Dermis microvascular lymphatic vessel endothelial cell (primary cell): ENCODE data around the gene PRPF40A. TPM values are rescaled to one million over a fixed set of nuclear protein-coding genes. Genes with fewer than 3 reads are reported as not detected.
"Not testable (repeated sequence)": the region's sequence is repeated elsewhere in the genome, so short reads cannot be mapped to it uniquely, and the experiment has no call there.

ENCODE experiments used
- DNase-seq, 2 donors: peaks; one replicate each; pipeline versions ENCODE4 v3.0.0 to v3.0.0-alpha.2; 2010; ENCODE audit warnings: low read depth in 2 of 2
- total RNA-seq: library from RNA; depleted of rRNA; stranded (reverse); fragments of >200 nt; gene quantifications from 2 replicates; pipeline ENCODE4 v1.2.1, GENCODE V29; 2014

Gene PRPF40A
- total RNA-seq, result 88.6 and 95.6 TPM in 2 replicates

- DNase-seq, result peak; percentile 96 to 99
These were observed at the start of gene PRPF40A for GRCh38 chr2:152717228-152718075. TSS of gene PRPF40A (minus strand) at chr2:152717461. CDS start at chr2:152717439, 22 bp downstream.

DNA sequence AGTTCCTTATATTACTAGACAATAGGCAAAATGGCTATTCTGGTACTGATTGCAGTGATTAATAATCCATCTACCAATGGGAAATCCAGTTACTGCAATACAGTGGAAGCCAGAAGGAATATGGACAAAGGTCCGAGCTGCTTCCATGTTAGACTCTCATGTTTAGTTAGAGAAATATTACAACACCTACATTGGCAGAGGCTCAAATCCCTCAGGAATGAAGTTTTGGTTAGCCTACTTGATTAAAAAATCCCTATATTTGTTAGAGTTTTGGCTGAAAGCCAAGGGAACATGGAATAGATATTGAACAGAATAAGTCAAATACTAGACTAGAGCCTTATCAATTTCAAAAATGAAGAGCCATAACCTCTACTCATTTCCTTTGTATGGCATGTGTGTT, 49.7 kb upstream of the PRPF40A start:
- no peak for DNase-seq

DNA sequence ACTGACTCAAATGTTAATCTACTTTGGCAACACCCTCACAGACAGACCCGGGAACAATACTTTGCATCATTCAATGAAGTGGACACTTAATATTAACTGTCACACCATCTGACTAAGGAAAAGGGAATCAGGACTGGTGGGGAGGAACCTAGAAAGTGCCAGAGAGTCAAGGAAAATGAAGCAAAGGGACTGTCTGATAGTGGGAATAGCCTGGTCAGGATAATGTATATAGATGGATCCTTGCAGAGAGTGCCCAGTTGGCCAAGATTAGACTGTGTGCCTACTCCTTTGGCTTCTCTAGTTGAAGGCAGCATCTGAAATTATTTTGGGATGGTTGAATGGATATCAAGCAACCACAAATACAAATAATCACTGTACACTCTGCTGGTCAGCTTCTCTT, 46.4 kb upstream of the PRPF40A start:
- DNase-seq, result no peak

DNA sequence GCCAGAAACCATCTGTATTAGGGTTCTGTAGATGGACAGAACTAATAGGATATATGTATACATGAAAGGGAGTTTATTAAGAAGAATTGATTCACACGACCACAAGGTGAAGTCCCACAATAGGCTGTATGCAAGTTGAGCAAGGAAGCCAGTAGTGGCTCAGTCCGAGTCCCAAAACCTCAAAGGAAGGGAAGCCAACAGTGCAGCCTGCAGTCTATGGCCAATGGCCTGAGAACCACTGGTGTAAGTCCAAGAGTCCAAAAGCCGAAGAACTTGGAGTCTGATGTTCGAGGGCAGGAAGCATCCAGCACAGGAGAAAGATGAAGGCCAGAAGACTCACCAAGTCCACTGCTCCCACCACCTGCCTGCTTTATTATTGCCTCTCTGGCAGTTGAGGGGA, 45.9 kb upstream of the PRPF40A start:
- DNase-seq, result not testable (repeated sequence)

GRCh38 chr2:152762202-152762601, 44.9 kb upstream of the PRPF40A start:
- no peak for DNase-seq

DNA sequence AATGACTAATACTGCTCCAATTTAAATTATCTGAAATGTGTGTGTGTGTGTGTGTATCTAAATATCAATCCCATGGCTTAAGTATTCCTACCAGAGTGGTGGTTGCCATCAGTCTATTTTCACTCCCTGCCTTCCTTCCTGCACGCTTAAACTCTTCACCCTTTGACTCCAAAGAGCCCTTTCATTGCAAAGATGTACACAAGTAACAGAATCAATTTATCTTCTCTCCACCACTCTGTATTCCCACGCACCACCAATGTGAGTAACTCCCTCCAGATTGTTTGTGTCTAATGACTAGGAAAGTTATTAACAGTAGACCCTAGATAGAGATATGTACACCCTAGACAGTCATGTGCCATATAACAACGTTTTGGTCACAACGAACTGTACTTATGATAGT, 44.0 kb upstream of the PRPF40A start:
- no peak for DNase-seq

DNA sequence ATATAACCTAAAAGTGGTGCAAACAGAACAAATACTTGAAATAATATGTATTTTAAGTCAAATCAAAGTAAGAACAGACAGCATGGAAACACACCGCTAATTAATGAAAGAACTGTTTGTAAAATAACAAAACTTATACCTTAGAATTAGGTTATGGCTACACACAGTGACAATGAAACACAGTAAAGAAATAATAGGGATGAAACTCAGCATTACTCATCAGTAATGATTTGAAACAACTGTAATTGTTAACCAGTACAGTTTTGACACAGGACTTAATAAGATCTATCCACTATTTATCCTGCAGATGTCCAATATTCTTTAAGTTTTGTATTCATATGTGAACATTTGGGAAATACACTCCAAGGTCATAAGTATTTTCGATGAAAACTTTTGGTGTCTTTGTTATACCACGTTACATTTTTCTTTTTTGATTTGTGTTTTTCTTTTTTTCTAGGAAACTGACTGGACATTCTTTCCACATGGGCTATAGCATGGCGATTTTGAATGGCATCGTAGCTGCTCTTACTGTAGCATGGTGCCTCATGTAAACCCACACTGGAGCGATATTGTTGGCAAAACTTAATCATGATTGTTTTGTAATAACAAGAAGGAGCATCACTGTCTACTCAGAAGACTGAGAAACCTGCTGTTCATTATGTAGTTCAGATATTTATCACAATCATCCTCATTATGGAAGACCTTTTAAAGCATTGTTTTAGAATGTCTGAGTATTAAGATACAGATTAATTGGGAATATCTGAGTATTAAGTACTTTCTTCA, 42.2 kb upstream of the PRPF40A start:
- DNase-seq, result no peak

DNA sequence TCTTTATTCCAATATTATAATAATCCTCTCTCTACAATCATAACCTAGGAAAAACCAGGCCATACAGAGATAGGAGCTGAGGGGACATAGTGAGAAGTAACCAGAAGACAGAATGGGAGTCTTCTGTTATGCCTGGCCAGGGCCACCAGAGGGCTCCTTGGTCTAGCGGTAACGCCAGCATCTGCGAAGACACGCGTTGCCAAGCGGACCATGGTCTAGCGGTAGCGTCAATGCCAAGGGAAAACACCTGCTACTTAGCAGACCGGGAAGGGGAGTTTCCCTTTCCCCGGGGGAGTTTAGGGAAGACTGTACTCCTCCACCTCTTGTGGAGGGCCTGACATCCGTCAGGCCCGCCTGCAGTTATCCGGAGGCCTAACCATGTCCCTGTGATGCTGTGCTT, 37.8 kb upstream of the PRPF40A start:
- no peak for DNase-seq

- not testable (repeated sequence) for DNase-seq
These were observed 30.5 kb upstream of the PRPF40A start for GRCh38 chr2:152747751-152748150.

GRCh38 chr2:152743002-152743401, 25.7 kb upstream of the PRPF40A start:
- DNase-seq, result peak in 1 of 2 donors; percentile 33

GRCh38 chr2:152740743-152741328, 23.6 kb upstream of the PRPF40A start:
- DNase-seq, result peak; percentile 51 to 70

- not testable (repeated sequence) for DNase-seq
These were observed 22.4 kb upstream of the PRPF40A start for GRCh38 chr2:152739705-152740104.

- no peak for DNase-seq
These were observed 21.2 kb upstream of the PRPF40A start for GRCh38 chr2:152738438-152738837.

DNA sequence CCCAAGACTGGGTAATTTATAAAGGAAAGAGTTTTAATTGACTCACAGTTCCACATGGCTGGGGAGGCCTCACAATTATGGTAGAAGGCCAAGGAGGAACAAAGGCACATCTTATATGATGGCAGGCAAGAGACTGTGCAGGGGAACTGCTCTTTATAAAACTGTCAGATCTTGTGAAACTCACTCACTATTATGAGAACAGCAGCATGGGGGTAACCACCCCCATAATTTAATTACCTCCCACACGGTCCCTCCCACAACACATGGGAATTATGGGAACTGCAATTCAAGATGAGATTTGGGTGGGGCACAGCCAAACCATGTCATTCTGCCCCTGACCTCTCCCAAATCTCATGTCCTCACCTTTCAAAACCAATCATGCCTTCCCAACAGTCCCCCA, 20.2 kb upstream of the PRPF40A start:
- not testable (repeated sequence) for DNase-seq

- DNase-seq, result no peak
These were observed 13.5 kb upstream of the PRPF40A start for GRCh38 chr2:152730591-152731333.

- DNase-seq, result no peak
These were observed 12.6 kb upstream of the PRPF40A start for GRCh38 chr2:152729844-152730243.

DNA sequence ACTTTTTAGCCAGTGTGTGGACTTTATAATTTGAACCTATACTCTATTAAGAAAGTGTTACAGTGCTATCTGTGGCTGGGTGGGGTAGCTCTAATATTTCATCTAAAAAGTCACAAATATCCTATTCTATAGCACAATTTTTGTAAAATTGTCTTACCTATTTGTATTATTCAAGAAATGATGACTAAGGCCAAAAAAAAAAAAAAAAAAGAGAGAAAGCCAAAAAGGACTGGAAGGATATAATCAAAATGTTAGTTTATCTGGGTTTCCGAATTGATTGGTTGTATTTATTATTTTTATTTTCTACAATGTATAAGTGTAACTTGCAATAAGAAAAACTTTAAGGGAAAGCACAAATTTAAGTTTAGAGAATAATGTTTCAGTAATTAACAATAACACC, 6.7 kb upstream of the PRPF40A start:
- DNase-seq, result no peak

- not testable (repeated sequence) for DNase-seq
These were observed 5.4 kb upstream of the PRPF40A start for GRCh38 chr2:152722639-152723038.

DNA sequence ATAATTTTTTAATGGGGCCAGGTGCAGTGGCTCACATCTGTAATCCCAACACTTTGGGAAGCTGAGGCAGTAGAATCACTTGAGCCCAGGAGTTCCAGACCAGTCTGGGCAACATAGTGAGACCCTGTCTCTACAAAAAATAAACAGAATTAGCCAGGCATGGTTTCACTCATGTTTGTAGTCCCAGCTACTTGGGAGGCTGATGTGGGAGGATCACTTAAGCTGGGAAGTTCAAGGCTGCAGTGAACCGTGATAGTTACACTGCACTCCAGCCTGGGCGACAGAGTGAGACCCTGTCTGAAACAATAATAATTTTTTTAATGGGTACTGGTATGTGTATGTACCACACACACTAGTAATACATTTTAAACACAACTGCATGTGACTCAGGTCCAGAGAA, 3.5 kb upstream of the PRPF40A start:
- no peak for DNase-seq

DNA sequence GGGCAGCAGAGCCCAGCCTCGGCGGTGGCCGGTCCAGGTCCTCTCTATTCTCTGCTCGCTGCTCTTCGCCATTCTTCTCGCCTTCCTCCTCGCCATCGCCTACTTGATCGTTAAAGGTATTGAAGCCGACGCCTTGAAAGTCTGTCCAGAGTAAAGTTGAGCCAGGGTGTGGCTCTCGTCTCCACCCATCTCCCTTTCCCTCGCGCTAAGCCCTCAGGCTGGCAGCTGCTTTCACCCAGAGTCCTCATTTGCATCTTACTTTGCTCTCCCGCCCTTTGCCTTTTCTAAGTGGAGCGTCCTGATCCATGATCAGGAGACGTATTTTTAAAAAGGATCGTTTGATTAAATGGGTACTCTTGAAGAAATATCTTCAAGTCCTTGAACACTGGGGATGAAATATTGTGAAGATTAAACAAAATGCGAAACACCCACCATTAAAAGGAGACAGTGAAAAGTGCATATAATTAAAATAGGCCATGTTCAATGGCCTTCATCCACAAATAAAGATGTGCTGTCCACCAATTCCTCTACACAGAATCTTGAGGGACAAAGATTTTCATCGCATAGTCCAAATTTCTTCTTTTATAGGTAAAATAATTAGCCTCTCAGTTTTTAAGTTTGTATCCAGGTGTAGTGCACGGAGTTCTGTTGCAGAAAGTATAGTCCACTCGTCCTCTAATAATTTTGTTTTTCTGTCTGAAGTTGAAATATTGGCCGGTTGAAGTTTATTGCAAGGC, 1.8 kb upstream of the PRPF40A start:
- DNase-seq, result no peak
